PC-3 (cell line): ENCODE measurements around the gene SUSD4. TPM values are rescaled to one million over a fixed set of nuclear protein-coding genes. Genes with fewer than 3 reads are reported as not detected.

ENCODE experiments used
- ATAC-seq: fragments of 200-7000 bp; cut with Tn5 transposase; 2 replicates; pipeline ENCODE4 v1.9.1; 2020; ENCODE audit warnings: mild to moderate bottlenecking, moderate library complexity
- BruUV-seq: library from RNA; stranded (reverse); fragments of 400-500 nt; replicated peaks from 2 replicates; lab custom pipeline; 2021; lab: Mats Ljungman, UMichigan
- CTCF ChIA-PET: fragments of 300-600 bp; sonication (Branson Sonifier 250); formaldehyde crosslinking; loops from one replicate; lab custom pipeline; 2022; ENCODE audit warnings: antibody characterized with exemption; lab: Charles Lee
- POLR2A ChIA-PET: fragments of 300-600 bp; sonication (Branson Sonifier 250); formaldehyde crosslinking; loops from one replicate; lab custom pipeline; 2022; ENCODE audit warnings: antibody characterized with exemption; ENCODE audit not compliant: unreplicated experiment; lab: Charles Lee
- DNase-seq: peaks from one replicate; pipeline ENCODE4 v3.0.0-alpha.2; 2015
- H2AFZ ChIP-seq: fragments of 300-600 bp; sonication (generic); 2 replicates; pipeline ENCODE4 v1.6.0; 2016; ENCODE audit warnings: antibody characterized with exemption, low read length
- H3F3A ChIP-seq: fragments of 300-600 bp; sonication (generic); one replicate; pipeline ENCODE4 v1.6.0; 2017; ENCODE audit warnings: antibody characterized with exemption, low read length, control low read depth, mild to moderate bottlenecking; ENCODE audit not compliant: unreplicated experiment
- H3K27ac ChIP-seq: fragments of 300-600 bp; sonication (generic); 2 replicates; pipeline ENCODE4 v1.5.1; 2016; ENCODE audit warnings: mild to moderate bottlenecking, low read length
- H3K27me3 ChIP-seq: fragments of 300-600 bp; sonication (generic); 2 replicates; pipeline ENCODE4 v1.6.1; 2016; ENCODE audit warnings: low read length, mixed read lengths
- H3K36me3 ChIP-seq: fragments of 300-600 bp; sonication (generic); 2 replicates; pipeline ENCODE4 v1.6.1; 2016; ENCODE audit warnings: low read depth, mixed run types, low read length, mixed read lengths
- H3K4me1 ChIP-seq: fragments of 300-600 bp; sonication (generic); 2 replicates; pipeline ENCODE4 v1.5.1; 2016; ENCODE audit warnings: low read length; ENCODE audit not compliant: insufficient read depth
- H3K4me2 ChIP-seq: fragments of 300-600 bp; sonication (generic); 2 replicates; pipeline ENCODE4 v1.6.0; 2016; ENCODE audit warnings: low read length
- H3K4me3 ChIP-seq: fragments of 300-600 bp; sonication (generic); 2 replicates; pipeline ENCODE4 v1.5.1; 2016; ENCODE audit warnings: mild to moderate bottlenecking, low read length, mixed read lengths
- H3K79me2 ChIP-seq: fragments of 300-600 bp; sonication (generic); 2 replicates; pipeline ENCODE4 v1.6.1; 2017; ENCODE audit warnings: low read length, mixed read lengths
- H3K9ac ChIP-seq: fragments of 300-600 bp; sonication (generic); 2 replicates; pipeline ENCODE4 v1.6.0; 2016; ENCODE audit warnings: mild to moderate bottlenecking, low read length
- H3K9me2 ChIP-seq: fragments of 300-600 bp; sonication (generic); replicated peaks from 2 replicates; pipeline ENCODE4 v1.6.1; 2016; ENCODE audit warnings: mixed run types, low read length, mixed read lengths
- H3K9me3 ChIP-seq: fragments of 300-600 bp; sonication (generic); 2 replicates; pipeline ENCODE4 v1.6.1; 2016; ENCODE audit warnings: low read length, mixed read lengths
- H4K20me1 ChIP-seq: fragments of 300-600 bp; sonication (generic); 2 replicates; pipeline ENCODE4 v1.6.1; 2016; ENCODE audit warnings: low read length, mixed read lengths
- EZH2 ChIP-seq: fragments of 300-600 bp; sonication (generic); IDR thresholded peaks from one replicate; pipeline ENCODE4 v1.6.1; 2017; ENCODE audit warnings: antibody characterized with exemption, mild to moderate bottlenecking, low read length; ENCODE audit not compliant: unreplicated experiment
- EZH2phosphoT487 ChIP-seq: fragments of 300-600 bp; sonication (generic); IDR thresholded peaks from 2 replicates; pipeline ENCODE4 v1.6.1; 2018; ENCODE audit warnings: mild to moderate bottlenecking, antibody characterized with exemption, low read length, borderline replicate concordance
- intact Hi-C: fragments of 100-400 bp; cut with micrococcal nuclease; formaldehyde crosslinking; loops from 2 replicates; pipeline ENCODE4 v1.9.0; 2023
- total RNA-seq: library from RNA; depleted of rRNA; stranded (reverse); fragments of >200 nt; gene quantifications from 2 replicates; pipeline ENCODE4 v1.2.3, GENCODE V29; 2014
- TF ChIP-seq, protein P1 (sequence below): fragments of 300-600 bp; sonication (generic); conservative IDR thresholded peaks from 2 replicates; pipeline ENCODE4 v1.5.1; 2017; ENCODE audit warnings: antibody characterized with exemption, low read depth, mild to moderate bottlenecking, low read length

SUSD4 gene
- total RNA-seq, 1 experiment from 2014 or later: 5.2 TPM

DNA sequence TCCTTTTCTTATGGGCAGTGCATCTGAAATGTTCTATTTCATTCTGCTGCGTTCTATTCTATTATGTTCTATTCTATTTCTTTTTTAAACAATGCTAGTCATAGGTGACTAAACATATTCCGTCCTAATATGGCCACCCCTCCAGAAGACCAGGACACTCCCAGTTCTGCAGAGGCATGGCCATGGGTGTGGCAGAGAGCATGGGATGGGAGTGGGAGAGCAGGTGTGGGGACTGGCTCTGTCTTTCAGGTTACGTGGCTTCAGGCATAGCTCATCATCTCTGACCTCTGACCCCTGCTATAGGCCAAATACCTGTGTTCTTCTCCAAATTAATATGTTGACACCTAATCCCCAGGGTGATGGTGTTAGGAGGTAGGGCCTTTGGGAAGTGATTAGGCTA lies 187.5 kb downstream of the SUSD4 start:
- Histone ChIP-seq H3K9me2 (no peaks in the 10 kb centered on the region), H3K36me3 (no peaks in the 10 kb centered on the region), H3K27me3 (no peaks in the 10 kb centered on the region), H3K4me2 (no peak overlapping the region), H3K4me1 (peaks cover 9% of the 10 kb centered on the region), H3K9ac (no peak overlapping the region), H4K20me1 (no peaks in the 10 kb centered on the region), H3F3A (no peaks in the 10 kb centered on the region), H3K9me3 (no peaks in the 10 kb centered on the region), H3K79me2 (no peaks in the 10 kb centered on the region), H3K27ac (no peak overlapping the region), H2AFZ (no peak overlapping the region), H3K4me3 (no peak overlapping the region)
- ATAC-seq: peak; percentile 24; the same call in 1 of the 2 replicates
- peak; percentile 34 for DNase-seq
- intact Hi-C loops: no loop called here
- ChIA-PET CTCF (no interaction called here), POLR2A (no interaction called here)
- no TSS peak for BruUV-seq
- TF ChIP-seq, protein P1, sequence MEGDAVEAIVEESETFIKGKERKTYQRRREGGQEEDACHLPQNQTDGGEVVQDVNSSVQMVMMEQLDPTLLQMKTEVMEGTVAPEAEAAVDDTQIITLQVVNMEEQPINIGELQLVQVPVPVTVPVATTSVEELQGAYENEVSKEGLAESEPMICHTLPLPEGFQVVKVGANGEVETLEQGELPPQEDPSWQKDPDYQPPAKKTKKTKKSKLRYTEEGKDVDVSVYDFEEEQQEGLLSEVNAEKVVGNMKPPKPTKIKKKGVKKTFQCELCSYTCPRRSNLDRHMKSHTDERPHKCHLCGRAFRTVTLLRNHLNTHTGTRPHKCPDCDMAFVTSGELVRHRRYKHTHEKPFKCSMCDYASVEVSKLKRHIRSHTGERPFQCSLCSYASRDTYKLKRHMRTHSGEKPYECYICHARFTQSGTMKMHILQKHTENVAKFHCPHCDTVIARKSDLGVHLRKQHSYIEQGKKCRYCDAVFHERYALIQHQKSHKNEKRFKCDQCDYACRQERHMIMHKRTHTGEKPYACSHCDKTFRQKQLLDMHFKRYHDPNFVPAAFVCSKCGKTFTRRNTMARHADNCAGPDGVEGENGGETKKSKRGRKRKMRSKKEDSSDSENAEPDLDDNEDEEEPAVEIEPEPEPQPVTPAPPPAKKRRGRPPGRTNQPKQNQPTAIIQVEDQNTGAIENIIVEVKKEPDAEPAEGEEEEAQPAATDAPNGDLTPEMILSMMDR: no peak
- TF ChIP-seq EZH2 (no peak), EZH2phosphoT487 (no peak)

DNA sequence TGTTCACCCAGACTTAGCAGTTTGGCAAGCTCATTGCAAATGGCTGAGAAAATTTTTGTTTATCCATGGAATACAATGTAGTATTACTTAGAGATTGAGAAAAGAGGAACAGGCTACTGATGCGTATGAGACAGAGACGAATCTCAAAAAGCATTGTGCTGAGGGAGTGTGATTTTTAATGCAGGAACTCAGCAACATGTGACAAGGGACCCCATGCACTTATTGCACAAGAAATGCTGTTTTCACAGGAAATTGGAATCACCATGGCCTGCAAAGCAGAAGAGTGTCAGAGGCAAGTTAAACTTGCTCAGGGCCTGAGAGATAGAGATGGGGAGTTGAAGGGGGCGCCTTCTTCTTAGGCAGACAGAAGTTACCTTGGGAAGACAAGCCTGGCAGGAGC lies 188.3 kb downstream of the SUSD4 start:
- ATAC-seq (no peak), DNase-seq (no peak)
- H4K20me1 ChIP-seq: no peaks in the 10 kb centered on the region
- no peak overlapping the region for H2AFZ ChIP-seq
- H3K9ac ChIP-seq: no peak overlapping the region
- ChIA-PET CTCF (interaction anchor here (0.5 to 0.6 kb wide), 3 partner anchors 42 to 500 kb away, joined by 3 to 6 read pairs (median 4); no protein-coding TSS in a partner anchor), POLR2A (no interaction called here)
- BruUV-seq: no TSS peak
- H3K4me1 ChIP-seq: peaks cover 9% of the 10 kb centered on the region
- TF ChIP-seq EZH2phosphoT487 (no peak), EZH2 (no peak)
- TF ChIP-seq, protein P1: no peak
- no peak overlapping the region for H3K4me3 ChIP-seq
- no peaks in the 10 kb centered on the region for H3K9me3 ChIP-seq
- intact Hi-C loops: no loop called here
- no peaks in the 10 kb centered on the region for H3K79me2 ChIP-seq
- no peaks in the 10 kb centered on the region for H3F3A ChIP-seq
- H3K36me3 ChIP-seq: no peaks in the 10 kb centered on the region
- no peak overlapping the region for H3K4me2 ChIP-seq
- H3K27me3 ChIP-seq: no peaks in the 10 kb centered on the region
- no peaks in the 10 kb centered on the region for H3K9me2 ChIP-seq
- no peak overlapping the region for H3K27ac ChIP-seq

DNA sequence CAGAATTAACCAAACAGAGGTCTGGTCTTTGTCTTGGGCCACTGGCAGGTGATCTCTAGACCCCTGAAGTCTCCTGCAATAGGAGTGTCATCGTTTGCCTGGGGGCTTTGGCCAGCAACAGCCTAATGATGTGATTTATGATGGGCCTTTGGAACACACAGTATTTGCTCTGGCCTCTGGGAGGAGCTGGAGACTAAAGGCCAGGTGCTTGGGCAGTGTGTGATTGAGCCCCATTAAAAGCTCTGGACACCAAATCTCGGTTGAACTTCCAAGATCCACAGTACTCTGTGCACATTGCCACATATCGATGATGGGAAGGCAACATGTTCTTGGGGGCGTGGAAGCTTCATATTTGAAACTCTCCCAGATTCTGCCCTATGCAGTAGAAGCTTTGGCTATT lies 188.9 kb downstream of the SUSD4 start:
- no peaks in the 10 kb centered on the region for H3K36me3 ChIP-seq
- intact Hi-C loops: no loop called here

More for the DNA sequence above, 188.9 kb downstream of the SUSD4 start:
- ATAC-seq (peak; percentile 58), DNase-seq (peak; percentile 62)
- Histone ChIP-seq H3K4me1 (peaks cover 9% of the 10 kb centered on the region), H3K4me2 (no peak overlapping the region), H3F3A (no peaks in the 10 kb centered on the region), H3K9ac (no peak overlapping the region), H3K27me3 (no peaks in the 10 kb centered on the region), H3K79me2 (no peaks in the 10 kb centered on the region), H4K20me1 (no peaks in the 10 kb centered on the region), H3K4me3 (no peak overlapping the region), H3K9me2 (no peaks in the 10 kb centered on the region), H3K27ac (no peak overlapping the region), H2AFZ (no peak overlapping the region), H3K9me3 (no peaks in the 10 kb centered on the region)
- ChIA-PET POLR2A (no interaction called here), CTCF (interaction anchor here (0.5 to 0.6 kb wide), 3 partner anchors 41 to 501 kb away, joined by 3 to 6 read pairs (median 4); no protein-coding TSS in a partner anchor)
- no TSS peak for BruUV-seq
- TF ChIP-seq, protein P1: peak; percentile 67
- TF ChIP-seq EZH2phosphoT487: no peak
